Colonic mucosa (tissue), 4 donors: Measurements from ENCODE around the gene GABRG3. TPM values are rescaled to one million over a fixed set of nuclear protein-coding genes. Genes with fewer than 3 reads are reported as not detected.

Experiments used
- DNase-seq: peaks from one replicate; pipeline ENCODE4 v3.0.0-alpha.2; 2020
- H3K27ac ChIP-seq: fragments of 200-600 bp; one replicate; pipeline ENCODE4 v1.8.0; 2021
- H3K27me3 ChIP-seq: fragments of 200-600 bp; one replicate; pipeline ENCODE4 v1.8.0; 2021
- H3K36me3 ChIP-seq: fragments of 200-600 bp; one replicate; pipeline ENCODE4 v1.8.0; 2021
- H3K4me1 ChIP-seq: fragments of 200-600 bp; one replicate; pipeline ENCODE4 v1.8.0; 2021; ENCODE audit warnings: mild to moderate bottlenecking
- H3K4me3 ChIP-seq: fragments of 200-600 bp; one replicate; pipeline ENCODE4 v1.8.0; 2021
- H3K9ac ChIP-seq, 2 donors: one replicate each; pipeline ENCODE4 v1.7.0; 2013; ENCODE audit warnings: control low read depth in 2 of 2, low read depth in 2 of 2, low read length in 2 of 2
- H3K9me3 ChIP-seq: fragments of 200-600 bp; one replicate; pipeline ENCODE4 v1.8.0; 2021
- CTCF ChIP-seq: fragments of 200-600 bp; IDR thresholded peaks from one replicate; pipeline ENCODE4 v1.8.0; 2022; ENCODE audit warnings: antibody characterized with exemption, mild to moderate bottlenecking
- intact Hi-C: fragments of 100-400 bp; cut with DNase I; formaldehyde crosslinking; loops from one replicate; pipeline ENCODE4 v1.14.1; 2022
- total RNA-seq, 2 donors: library from RNA; stranded (reverse); fragmentation: NEBNext Ultra II Directional in 1 of 2; extraction: Animal tissue kit (Norgen Biotek cat#: 25700) in 1 of 2; gene quantifications; one replicate each; pipeline ENCODE4 v1.2.1, GENCODE V29; 2021
- donor health status: healthy.
- donor health status: DM: no; HTN: no; CAD: no.
- donor health status: DM: no; HTN: no; CAD: no.

The GABRG3 gene
- total RNA-seq, 2 donors from 2014 or later: not detected

- TF ChIP-seq CTCF: no peak
- Histone ChIP-seq H3K4me3 (no peak overlapping the region), H3K27ac (no peak overlapping the region), H3K4me1 (no peaks in the 10 kb centered on the region), H3K9ac (no peak overlapping the region), H3K27me3 (no peaks in the 10 kb centered on the region), H3K36me3 (no peaks in the 10 kb centered on the region), H3K9me3 (no peaks in the 10 kb centered on the region)
- intact Hi-C loops: no loop called here
- DNase-seq: no peak
Observed at GRCh38 chr15:27088584-27089232, 117.7 kb downstream of the GABRG3 start.

- Histone ChIP-seq H3K27me3 (no peaks in the 10 kb centered on the region), H3K4me1 (no peaks in the 10 kb centered on the region), H3K4me3 (no peak overlapping the region), H3K36me3 (no peaks in the 10 kb centered on the region), H3K27ac (no peak overlapping the region), H3K9me3 (no peaks in the 10 kb centered on the region), H3K9ac (no peak overlapping the region)
- DNase-seq: no peak
- TF ChIP-seq CTCF: no peak
- intact Hi-C loops: no loop called here
Observed at GRCh38 chr15:27089233-27089586, 118.2 kb downstream of the GABRG3 start.

GRCh38 chr15:27089676-27090075 lies 118.7 kb downstream of the GABRG3 start:
- Histone ChIP-seq H3K4me3 (no peak overlapping the region), H3K27ac (no peak overlapping the region), H3K9me3 (no peaks in the 10 kb centered on the region), H3K9ac (no peak overlapping the region), H3K4me1 (no peaks in the 10 kb centered on the region), H3K27me3 (no peaks in the 10 kb centered on the region), H3K36me3 (no peaks in the 10 kb centered on the region)
- intact Hi-C loops: no loop called here
- no peak for DNase-seq
- no peak for TF ChIP-seq CTCF

GRCh38 chr15:27091270-27091940 lies 120.4 kb downstream of the GABRG3 start:
- H3K4me1 ChIP-seq: no peaks in the 10 kb centered on the region
- H3K4me3 ChIP-seq: no peak overlapping the region
- DNase-seq: no peak
- H3K27ac ChIP-seq: no peak overlapping the region
- H3K9me3 ChIP-seq: no peaks in the 10 kb centered on the region
- H3K36me3 ChIP-seq: no peaks in the 10 kb centered on the region
- no peak overlapping the region for H3K9ac ChIP-seq
- TF ChIP-seq CTCF: no peak
- H3K27me3 ChIP-seq: no peaks in the 10 kb centered on the region
- intact Hi-C loops: no loop called here

- no peak for DNase-seq
- Histone ChIP-seq H3K9me3 (no peaks in the 10 kb centered on the region), H3K27me3 (no peaks in the 10 kb centered on the region), H3K9ac (no peak overlapping the region), H3K4me3 (no peak overlapping the region), H3K36me3 (no peaks in the 10 kb centered on the region), H3K4me1 (no peaks in the 10 kb centered on the region), H3K27ac (no peak overlapping the region)
- no peak for TF ChIP-seq CTCF
- intact Hi-C loops: no loop called here
Observed at GRCh38 chr15:27092390-27092789, 121.4 kb downstream of the GABRG3 start.
